IMR-90 (cell line): ENCODE data around the gene HSPA12A. TPM values are rescaled to one million over a fixed set of nuclear protein-coding genes. Genes with fewer than 3 reads are reported as not detected.

Experiments
- ATAC-seq: fragments of 200-7000 bp; cut with Tn5 transposase; 2 replicates; pipeline ENCODE4 v1.9.1; 2020; ENCODE audit warnings: low read depth, mild to moderate bottlenecking, moderate library complexity
- BruUV-seq: library from RNA; stranded (reverse); fragments of 400-500 nt; replicated peaks from 2 replicates; lab custom pipeline; 2021; lab: Mats Ljungman, UMichigan
- CTCF ChIA-PET: fragments of 300-600 bp; formaldehyde crosslinking; extraction: SDS; loops from one replicate; lab custom pipeline; 2021; ENCODE audit warnings: antibody characterized with exemption; lab: Yijun Ruan, JAX
- POLR2A ChIA-PET: fragments of 300-600 bp; sonication (Branson Sonifier 250); formaldehyde crosslinking; loops from one replicate; lab custom pipeline; 2022; ENCODE audit warnings: antibody characterized with exemption; ENCODE audit not compliant: unreplicated experiment; lab: Charles Lee
- DNase-seq: peaks from one replicate; pipeline ENCODE4 v3.0.0; 2013
- H2AFZ ChIP-seq: replicated peaks from 2 replicates; pipeline ENCODE3; 2013; ENCODE audit warnings: low read length, mild to moderate bottlenecking; ENCODE audit not compliant: poor library complexity
- H2AK5ac ChIP-seq: 2 replicates; pipeline ENCODE4 v1.6.1; 2013; ENCODE audit warnings: low read depth, low read length, inconsistent platforms
- H2AK9ac ChIP-seq: replicated peaks from 2 replicates; pipeline ENCODE3; 2013; ENCODE audit warnings: mild to moderate bottlenecking, low read depth, low read length, moderate library complexity; ENCODE audit not compliant: poor library complexity
- H2BK120ac ChIP-seq: 2 replicates; pipeline ENCODE4 v1.6.1; 2013; ENCODE audit warnings: low read depth, low read length, inconsistent platforms
- H2BK15ac ChIP-seq: 3 replicates; pipeline ENCODE4 v1.6.1; 2013; ENCODE audit warnings: low read depth, low read length, inconsistent platforms
- H2BK20ac ChIP-seq: 2 replicates; pipeline ENCODE4 v1.6.1; 2013; ENCODE audit warnings: low read depth, mild to moderate bottlenecking, inconsistent platforms, low read length, moderate library complexity
- H2BK5ac ChIP-seq: 2 replicates; pipeline ENCODE4 v1.6.1; 2013; ENCODE audit warnings: mild to moderate bottlenecking, low read depth, low read length, inconsistent platforms; ENCODE audit not compliant: poor library complexity, severe bottlenecking
- H3K14ac ChIP-seq: replicated peaks from 2 replicates; pipeline ENCODE4 v1.6.1; 2013; ENCODE audit warnings: low read depth, low read length, inconsistent platforms
- H3K18ac ChIP-seq: 2 replicates; pipeline ENCODE4 v1.6.1; 2013; ENCODE audit warnings: low read depth, low read length, control low read depth
- H3K23ac ChIP-seq: 2 replicates; pipeline ENCODE4 v1.6.1; 2013; ENCODE audit warnings: low read depth, low read length, inconsistent platforms
- H3K27ac ChIP-seq: 2 replicates; pipeline ENCODE4 v1.5.1; 2013; ENCODE audit warnings: mild to moderate bottlenecking, control low read depth, low read length; ENCODE audit not compliant: insufficient read depth
- H3K27me3 ChIP-seq: 2 replicates; pipeline ENCODE4 v1.6.1; 2013; ENCODE audit warnings: low read length; ENCODE audit not compliant: control insufficient read depth, insufficient read depth
- H3K36me3 ChIP-seq: 2 replicates; pipeline ENCODE4 v1.6.1; 2013; ENCODE audit warnings: low read length, mixed read lengths; ENCODE audit not compliant: control insufficient read depth, insufficient read depth
- H3K4ac ChIP-seq: 2 replicates; pipeline ENCODE4 v1.6.1; 2013; ENCODE audit warnings: low read depth, low read length, inconsistent platforms
- H3K4me1 ChIP-seq: 2 replicates; pipeline ENCODE4 v1.6.1; 2013; ENCODE audit warnings: low read length, mixed read lengths; ENCODE audit not compliant: control insufficient read depth, insufficient read depth
- H3K4me2 ChIP-seq: 2 replicates; pipeline ENCODE4 v1.6.1; 2013; ENCODE audit warnings: low read depth, mild to moderate bottlenecking, control low read depth, low read length, moderate library complexity
- H3K4me3 ChIP-seq: 2 replicates; pipeline ENCODE4 v1.5.1; 2013; ENCODE audit warnings: low read depth, mild to moderate bottlenecking, control low read depth, low read length, moderate library complexity; ENCODE audit not compliant: insufficient read depth
- H3K56ac ChIP-seq: 2 replicates; pipeline ENCODE4 v1.6.1; 2013; ENCODE audit warnings: low read length, inconsistent platforms; ENCODE audit not compliant: insufficient read depth; ENCODE audit errors: extremely low read depth
- H3K79me1 ChIP-seq, 2 experiments: 2 replicates each; pipeline ENCODE4 v1.6.1; 2013; ENCODE audit warnings: low read length in 2 of 2, inconsistent platforms in 1 of 2, low read depth in 1 of 2
- H3K9ac ChIP-seq: 2 replicates; pipeline ENCODE4 v1.6.1; 2013; ENCODE audit warnings: low read depth, low read length, control low read depth
- H3K9me1 ChIP-seq: 2 replicates; pipeline ENCODE4 v1.6.1; 2013; ENCODE audit warnings: low read length, inconsistent platforms; ENCODE audit not compliant: insufficient read depth
- H3K9me3 ChIP-seq: 2 replicates; pipeline ENCODE4 v1.6.1; 2013; ENCODE audit warnings: low read length; ENCODE audit not compliant: control insufficient read depth, insufficient read depth
- H4K20me1 ChIP-seq: 2 replicates; pipeline ENCODE4 v1.6.1; 2013; ENCODE audit warnings: low read length, inconsistent platforms; ENCODE audit not compliant: insufficient read depth
- H4K5ac ChIP-seq: 2 replicates; pipeline ENCODE4 v1.6.1; 2013; ENCODE audit warnings: mild to moderate bottlenecking, low read depth, low read length, control low read depth
- H4K8ac ChIP-seq, 2 experiments: 2 replicates each; pipeline ENCODE4 v1.6.1; 2013; ENCODE audit warnings: low read depth in 2 of 2, low read length in 2 of 2, control low read depth in 1 of 2, inconsistent platforms in 1 of 2
- H4K91ac ChIP-seq: 2 replicates; pipeline ENCODE4 v1.6.1; 2013; ENCODE audit warnings: low read depth, low read length, inconsistent platforms; ENCODE audit not compliant: insufficient read depth
- ELK1 ChIP-seq: fragments of 150-350 bp; IDR thresholded peaks from 2 replicates; pipeline ENCODE4 v1.6.1; 2016; ENCODE audit warnings: low read depth, mild to moderate bottlenecking, low read length, moderate library complexity, borderline replicate concordance
- FOS ChIP-seq: fragments of 150-350 bp; IDR thresholded peaks from 2 replicates; pipeline ENCODE4 v1.6.1; 2016; ENCODE audit warnings: low read depth, low read length
- MAFK ChIP-seq: IDR thresholded peaks from 2 replicates; pipeline ENCODE4 v1.6.1; 2012; ENCODE audit warnings: low read depth, low read length, improper control_type of control experiment
- MXI1 ChIP-seq: IDR thresholded peaks from 2 replicates; pipeline ENCODE4 v1.6.1; 2012; ENCODE audit warnings: low read depth, mild to moderate bottlenecking, low read length, moderate library complexity, borderline replicate concordance
- NFE2L2 ChIP-seq: fragments of 150-350 bp; IDR thresholded peaks from 2 replicates; pipeline ENCODE4 v1.6.1; 2016; ENCODE audit warnings: low read depth, mild to moderate bottlenecking, low read length
- RAD21 ChIP-seq: IDR thresholded peaks from 2 replicates; pipeline ENCODE4 v1.6.1; 2012; ENCODE audit warnings: low read length, improper control_type of control experiment
- RFX5 ChIP-seq: IDR thresholded peaks from 2 replicates; pipeline ENCODE4 v1.8.0; 2012; ENCODE audit warnings: low read depth, mild to moderate bottlenecking, low read length, moderate library complexity
- USF2 ChIP-seq: fragments of 150-350 bp; IDR thresholded peaks from 2 replicates; pipeline ENCODE4 v1.6.1; 2017; ENCODE audit warnings: mild to moderate bottlenecking, antibody characterized with exemption, low read length, low read depth
- WGBS, 2 experiments: methylation state at CpG; one replicate each; pipeline versions ENCODE4 v1.1.5 to v1.1.7; 2013; ENCODE audit warnings: missing lambda C conversion rate in 2 of 2; ENCODE audit not compliant: insufficient read length in 1 of 2; ENCODE audit errors: extremely low coverage in 2 of 2; 5-methylcytosine and 5-hydroxymethylcytosine counted together
- dilution Hi-C: fragments of 300-500 bp; cut with HindIII; formaldehyde crosslinking; loops from one replicate; pipeline ENCODE4 v1.14.3; 2018; ENCODE audit warnings: low sequenced_read_pairs; ENCODE audit not compliant: unreplicated experiment
- in situ Hi-C: fragments of 300-500 bp; cut with MboI; formaldehyde crosslinking; loops from 3 replicates; pipeline ENCODE4 v1.14.3; 2019; ENCODE audit warnings: low sequenced_read_pairs, inconsistent platforms, mixed read lengths
- intact Hi-C: fragments of 100-400 bp; cut with micrococcal nuclease; formaldehyde crosslinking; loops from 2 replicates; pipeline ENCODE4 v1.10.0; 2022
- polyA plus RNA-seq, 3 experiments: library from polyadenylated mRNA; depleted of rRNA; stranded (reverse); fragments of >200 nt; gene quantifications; 2 replicates each; pipeline ENCODE4 v1.2.3, GENCODE V29; 2012; ENCODE audit warnings: low replicate concordance in 1 of 3
- total RNA-seq: library from RNA; depleted of rRNA; stranded (reverse); fragments of >200 nt; gene quantifications from 2 replicates; pipeline ENCODE4 v1.2.3, GENCODE V29; 2012

Gene HSPA12A
- total and polyA plus RNA-seq, 2 of the 4 experiments (the other 2 are of a cell fraction) = 16.1 to 16.7 TPM

GRCh38 chr10:116733566-116733965 is 8.8 kb downstream of the HSPA12A start:
- no peak overlapping the region; the same call in 1 of the 2 replicates for H3K56ac ChIP-seq
- peak overlapping the region; percentile 85 for H3K4ac ChIP-seq
- no peaks in the 10 kb centered on the region for H3K9me3 ChIP-seq
- H3K18ac ChIP-seq = peak overlapping the region; percentile 77; the same call in 1 of the 2 replicates
- no peak overlapping the region for H2AFZ ChIP-seq
- dilution Hi-C loops = no loop called here
- peak overlapping the region; percentile 90; the same call in 1 of the 2 replicates for H2AK5ac ChIP-seq
- H3K27ac ChIP-seq = peak overlapping the region; percentile 39; the same call in 1 of the 2 replicates
- 0 out of 2 replicates have a peak overlapping the region, but pooled peaks have one; percentile 85 for H2BK20ac ChIP-seq
- in situ Hi-C loops = no loop called here
- TF ChIP-seq USF2 (no peak), MXI1 (no peak), FOS (peak; percentile 26; the same call in 1 of the 2 replicates), RFX5 (no peak), ELK1 (no peak), NFE2L2 (no peak), RAD21 (no peak), MAFK (no peak)
- DNase-seq (peak; percentile 93), ATAC-seq (peak; percentile 91)
- WGBS, 2 experiments = no CpG with 5 or more reads among the region's 4 CpGs
- H3K9ac ChIP-seq = no peak overlapping the region
- peak overlapping the region; percentile 69; the same call in 1 of the 3 replicates for H2BK15ac ChIP-seq
- H3K4me1 ChIP-seq = peaks cover 21% of the 10 kb centered on the region
- H4K8ac ChIP-seq = peak overlapping the region; percentile 77 to 87; a peak in 3 of 4 replicates
- peak overlapping the region; percentile 78 for H2BK120ac ChIP-seq
- H4K91ac ChIP-seq = peak overlapping the region; percentile 90
- no peak overlapping the region for H3K4me3 ChIP-seq
- peaks cover 23% of the 10 kb centered on the region for H3K9me1 ChIP-seq
- intact Hi-C loops = no loop called here
- CTCF ChIA-PET = no interaction called here
- H4K5ac ChIP-seq = peak overlapping the region; percentile 67; the same call in 1 of the 2 replicates
- POLR2A ChIA-PET = no interaction called here
- H3K14ac ChIP-seq = peak overlapping the region; percentile 81
- peak overlapping the region; percentile 95 for H2AK9ac ChIP-seq
- no peaks in the 10 kb centered on the region for H3K36me3 ChIP-seq
- H3K27me3 ChIP-seq = no peaks in the 10 kb centered on the region
- H3K79me1 ChIP-seq = peaks cover 50 to 89% of the 10 kb centered on the region in 2 experiments
- peak overlapping the region; percentile 55 for H3K4me2 ChIP-seq
- peak overlapping the region; percentile 46; the same call in 1 of the 2 replicates for H3K23ac ChIP-seq
- peak overlapping the region; percentile 89 for H2BK5ac ChIP-seq
- no TSS peak for BruUV-seq
- H4K20me1 ChIP-seq = peaks cover 6% of the 10 kb centered on the region
